Stimulated activated CD4-positive, alpha-beta T cell treated with anti-CD3 and anti-CD28 coated beads, Interleukin-1b, Interleukin-23, amount 100 ng/mL, for 1 hour (primary cell): ENCODE results near the gene KCNK17.

Experiments
- DNase-seq, 2 donors: peaks; one replicate each; pipeline ENCODE4 v3.0.0-alpha.2; 2020; ENCODE audit warnings: low read depth in 2 of 2

The KCNK17 gene

DNA sequence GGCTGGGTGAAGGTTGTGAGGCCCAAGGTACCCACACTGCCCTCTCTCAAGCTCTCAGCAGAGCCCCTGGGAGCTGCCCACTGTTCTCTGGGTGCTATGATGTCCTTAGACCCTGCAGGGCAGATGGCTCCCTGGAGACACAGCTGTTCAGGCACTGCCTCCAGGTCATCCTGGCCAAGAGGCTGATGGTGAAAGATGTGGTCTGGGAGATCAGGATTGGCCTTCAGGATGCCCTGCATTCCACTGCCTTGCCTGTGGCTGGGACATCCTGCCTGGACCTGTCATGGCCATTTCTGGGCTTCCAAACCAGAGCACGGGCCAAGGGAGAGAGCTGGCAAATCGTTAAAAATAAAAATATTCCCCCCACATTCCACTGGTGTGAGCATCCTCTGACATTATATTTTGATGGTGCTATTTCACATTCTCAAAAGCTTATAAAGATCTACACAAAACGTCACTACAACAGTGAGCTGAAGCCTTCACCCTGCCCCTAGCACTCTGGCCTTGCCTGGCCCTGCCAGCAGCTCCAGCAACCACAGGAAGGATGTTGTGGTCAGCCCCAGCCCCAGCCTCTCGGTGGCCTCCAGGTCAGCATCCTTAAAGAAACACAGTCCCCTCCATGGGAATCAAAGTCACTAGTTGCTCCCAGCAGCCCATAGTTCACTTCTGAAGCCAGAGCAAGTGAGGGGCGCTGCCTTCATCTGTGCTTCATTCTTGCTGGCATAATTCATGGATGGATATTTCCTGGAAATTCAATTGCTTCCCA lies 21.7 kb upstream of the KCNK17 start:
- DNase-seq = no peak

DNA sequence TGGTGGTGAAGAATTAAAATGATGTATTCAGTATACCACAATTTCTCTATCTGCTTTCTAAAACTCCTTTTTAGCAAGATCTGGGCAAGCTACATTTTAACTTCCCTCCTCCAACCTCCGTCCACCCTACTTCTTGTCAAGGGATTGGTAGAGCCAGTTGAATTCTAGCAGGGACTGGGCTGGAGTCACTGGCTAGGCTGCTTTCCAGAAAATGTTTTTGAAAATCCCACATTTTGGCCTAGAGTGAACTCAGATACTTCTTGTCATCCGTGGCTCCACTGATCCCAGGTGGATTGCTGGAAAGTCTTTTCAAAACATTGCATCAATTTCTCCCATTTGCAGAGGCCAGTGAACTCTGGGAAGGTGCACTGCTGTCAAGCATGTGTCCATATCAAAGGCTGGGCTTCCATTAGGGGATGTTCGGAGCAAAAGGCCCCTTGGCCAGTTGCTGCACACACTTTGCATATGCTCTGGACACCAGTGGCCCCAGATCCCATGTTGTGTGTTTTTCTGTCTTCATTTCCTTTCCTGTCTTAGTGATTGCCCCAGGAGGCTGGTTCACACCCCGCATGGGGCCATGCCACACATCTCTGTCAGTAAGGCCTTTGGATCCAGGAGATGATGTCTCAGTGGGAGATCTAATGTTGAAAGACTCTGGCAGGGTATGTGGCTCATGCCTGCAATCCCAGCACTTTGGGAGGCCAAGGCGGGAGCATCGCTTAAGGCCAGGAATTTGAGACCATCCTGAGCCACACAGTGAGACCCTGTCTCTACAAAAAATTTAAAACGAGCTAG lies 19.6 kb upstream of the KCNK17 start:
- no peak for DNase-seq

DNA sequence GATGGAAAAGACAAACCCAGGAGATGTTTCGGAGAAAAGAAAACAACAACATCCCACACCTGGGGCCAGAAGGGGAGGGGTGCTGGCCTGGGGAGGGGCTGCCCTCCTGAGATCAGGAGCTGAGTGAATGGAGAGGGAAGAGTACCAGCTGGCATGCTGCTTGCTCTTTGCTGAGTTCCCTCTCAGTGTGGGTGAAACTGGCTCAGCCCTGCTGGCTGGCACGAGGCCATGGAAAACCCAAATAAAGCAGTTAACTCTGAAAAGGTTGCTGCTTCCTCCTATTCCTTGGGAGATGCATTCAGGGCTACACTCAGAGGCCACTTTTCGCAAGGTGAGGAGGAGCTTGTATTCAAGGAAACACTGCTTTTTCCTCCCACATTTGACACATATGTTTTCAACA lies 16.3 kb upstream of the KCNK17 start:
- no peak for DNase-seq

DNA sequence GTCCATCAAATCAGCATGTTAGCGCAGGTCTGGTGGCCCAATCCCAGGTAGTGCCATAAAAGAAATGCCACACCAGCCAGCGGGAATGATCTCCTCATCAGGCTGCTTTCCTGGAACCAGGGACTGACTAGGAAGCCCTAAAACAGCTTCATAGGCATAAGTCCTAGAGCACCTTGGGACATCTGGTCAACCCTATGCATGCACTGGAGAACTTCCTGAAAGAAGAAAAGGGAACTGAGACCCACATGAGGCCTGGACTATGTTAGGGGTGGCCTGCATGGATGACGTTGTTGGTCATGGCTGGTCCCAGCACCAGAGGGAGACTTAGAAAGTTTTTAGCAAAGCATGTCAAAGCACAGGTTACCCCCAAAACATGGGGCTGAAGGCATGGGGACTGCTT lies 15.8 kb upstream of the KCNK17 start:
- DNase-seq = no peak

DNA sequence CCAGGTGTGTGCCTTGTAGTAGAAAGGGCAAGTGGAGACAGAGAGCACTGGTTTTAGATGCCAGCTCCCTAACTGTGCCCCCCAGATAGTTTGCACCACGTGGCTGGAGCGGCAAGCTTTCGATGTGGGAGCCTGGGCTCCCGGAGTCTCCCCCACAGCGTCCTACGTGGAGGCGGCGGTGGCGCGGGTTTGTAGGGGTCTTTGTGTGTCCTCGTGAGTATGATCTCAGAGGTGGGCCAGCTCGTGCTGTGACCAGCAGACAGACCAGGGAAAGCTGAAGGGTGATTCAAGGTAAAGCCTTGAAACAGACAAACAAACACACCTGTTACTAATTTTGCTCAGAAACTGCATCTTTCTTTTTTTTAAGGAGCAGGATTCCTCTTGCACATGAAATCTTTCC lies 13.8 kb upstream of the KCNK17 start:
- no peak for DNase-seq

DNA sequence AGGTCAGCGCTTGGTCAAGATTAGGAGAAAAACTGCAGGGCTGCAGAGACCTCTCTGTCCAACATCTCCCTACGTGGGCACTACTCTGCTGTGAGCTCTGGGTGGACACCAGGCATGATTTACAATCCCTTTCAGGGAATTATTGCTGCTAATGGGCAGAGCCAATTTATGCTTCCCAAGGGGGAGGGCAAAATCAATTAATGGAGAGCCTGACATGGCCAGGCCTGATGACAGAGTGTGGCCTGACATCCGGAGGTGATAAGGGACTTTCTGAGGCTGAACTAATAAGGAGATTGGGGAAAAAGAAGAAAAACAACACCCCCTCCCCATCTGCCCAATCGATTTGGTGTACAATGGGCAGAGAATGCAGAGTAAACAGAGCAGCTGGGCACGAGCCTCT lies 13.3 kb upstream of the KCNK17 start:
- no peak for DNase-seq

DNA sequence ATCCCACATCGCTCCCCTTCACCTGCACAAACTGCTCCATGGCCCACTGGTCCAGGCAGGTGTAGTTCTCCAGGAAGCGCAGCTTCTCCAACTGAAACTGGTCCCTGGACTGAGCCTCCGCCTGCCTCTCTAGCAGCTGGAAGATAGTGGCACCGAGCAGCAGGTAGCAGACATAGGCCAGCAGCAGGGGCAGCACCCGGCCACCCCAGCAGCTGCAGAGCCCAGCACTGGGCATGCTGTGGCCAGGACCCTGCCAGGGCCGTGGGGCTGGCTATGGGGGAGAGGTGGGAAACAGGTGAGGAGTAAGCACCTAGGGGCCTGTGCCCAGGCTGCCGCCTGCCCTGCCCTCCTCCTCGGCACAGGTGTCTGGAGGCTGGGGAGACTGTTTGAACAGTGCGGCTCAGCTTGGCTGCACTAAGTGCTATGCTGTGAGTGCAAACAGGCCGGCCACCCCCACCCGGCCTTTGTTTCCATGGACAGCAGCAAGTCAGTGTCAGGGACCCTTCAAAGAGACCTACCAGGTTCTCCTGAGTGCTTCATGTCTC lies 8.2 kb upstream of the KCNK17 start, which contains the start of gene KCNK16:
KCNK16 (minus strand) TSS at position 397 of the 545 bp plus-strand sequence; CDS start at position 235, 162 bp downstream.
- DNase-seq = no peak

DNA sequence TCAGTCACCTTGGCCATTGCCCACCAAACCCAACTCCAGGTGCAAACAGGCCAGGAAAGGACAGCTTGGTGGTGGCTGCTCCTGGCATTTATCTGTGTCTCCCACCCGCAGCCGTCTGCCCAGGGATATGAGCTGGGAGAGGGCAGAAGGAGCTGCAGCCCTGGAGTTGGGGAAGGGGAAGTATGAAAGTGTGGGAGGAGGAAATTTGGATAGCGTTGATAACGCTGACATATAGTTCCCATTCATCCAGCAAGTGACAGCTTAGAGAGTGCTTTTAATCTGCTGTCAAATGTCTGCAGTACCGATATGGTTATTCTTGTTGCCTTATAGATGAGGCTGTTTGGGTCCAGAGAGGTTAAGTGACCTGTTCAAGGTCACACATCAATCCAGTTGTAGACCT lies 7.5 kb upstream of the KCNK17 start:
- no peak for DNase-seq

DNA sequence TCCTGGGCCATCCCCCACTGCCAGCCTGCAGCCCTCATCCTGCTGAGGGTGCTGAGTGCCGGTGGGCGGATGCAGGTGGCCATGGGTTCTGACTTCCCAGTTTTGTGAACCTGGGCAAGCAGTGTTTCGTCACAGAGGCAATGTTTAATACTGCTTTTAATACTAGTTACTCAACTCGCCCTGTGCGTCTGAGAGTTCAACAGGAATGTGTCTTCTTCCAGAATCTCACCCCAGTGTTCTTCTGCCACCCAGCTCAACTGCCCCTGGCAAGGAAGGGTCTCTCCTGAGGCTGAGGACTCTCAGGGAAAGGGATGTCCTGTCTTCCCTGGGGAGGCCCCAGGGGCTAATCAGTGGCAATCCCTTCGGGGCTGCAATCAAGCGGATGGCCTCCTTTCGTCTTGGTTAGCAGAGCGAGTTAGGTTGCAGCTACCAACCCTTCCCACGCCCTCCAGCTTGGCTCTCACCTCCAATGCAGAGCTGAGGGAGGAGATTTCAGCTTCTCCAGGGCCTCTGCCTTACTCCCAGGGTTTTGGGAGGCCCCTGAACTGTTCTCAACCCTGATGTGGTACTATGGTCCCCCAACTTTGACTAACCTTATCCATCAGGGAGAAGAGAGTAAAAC lies 6.3 kb upstream of the KCNK17 start:
- no peak for DNase-seq

DNA sequence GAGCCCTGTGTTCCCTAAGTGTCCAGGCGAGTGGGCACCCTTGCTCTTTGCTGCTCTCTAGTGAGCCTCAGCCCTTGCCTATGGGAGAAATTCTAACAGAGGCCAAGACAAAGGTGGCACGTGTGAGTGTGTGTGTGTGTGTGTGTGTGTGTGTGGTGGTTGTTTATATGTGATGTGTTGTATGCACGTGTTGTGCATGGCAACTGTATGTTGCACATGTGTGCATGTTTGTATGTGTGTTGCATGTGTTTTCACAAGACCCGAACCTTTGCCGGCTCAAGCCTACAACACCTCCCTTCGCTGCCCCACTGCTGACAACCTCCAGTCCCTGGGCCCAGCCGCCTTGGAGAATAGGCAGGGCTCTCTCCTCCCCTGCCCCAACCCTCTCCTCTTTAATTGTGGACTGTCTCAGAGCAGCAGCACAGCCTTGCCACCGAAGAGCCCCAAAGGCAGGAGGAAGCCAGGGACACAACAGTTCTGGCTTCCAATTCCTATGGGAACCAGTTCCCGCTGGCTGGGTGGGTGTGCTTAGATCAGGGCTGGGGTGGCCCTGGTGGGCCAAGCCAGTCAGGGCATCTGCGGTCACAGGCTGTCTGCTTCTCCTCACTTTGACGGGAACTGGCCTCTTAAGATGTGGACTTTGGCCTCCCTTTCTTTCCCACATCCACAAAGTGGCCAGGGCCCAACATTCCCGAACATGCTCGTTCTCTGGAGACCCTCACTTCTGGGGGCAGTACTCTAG lies 5.6 kb upstream of the KCNK17 start:
- no peak for DNase-seq

DNA sequence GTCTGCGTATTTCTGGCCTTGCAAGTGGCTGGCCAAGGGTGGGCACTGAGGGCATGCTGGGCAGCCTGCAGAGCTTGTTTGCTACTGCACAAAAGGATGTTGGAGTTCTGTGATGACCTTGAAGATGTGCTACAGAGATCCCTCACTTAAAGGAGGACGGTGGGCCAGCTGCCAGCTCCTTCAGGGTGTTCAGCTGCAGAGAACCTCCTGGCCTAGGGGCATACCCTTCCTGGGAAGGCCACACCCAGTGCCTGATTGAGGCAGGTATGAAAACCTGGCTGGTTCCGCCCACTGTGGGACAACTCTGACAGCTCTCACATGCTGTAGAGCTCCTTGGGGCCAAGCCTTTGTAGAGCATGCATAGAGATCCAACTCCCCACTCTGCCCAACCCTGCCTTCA lies 3.0 kb upstream of the KCNK17 start:
- no peak for DNase-seq

DNA sequence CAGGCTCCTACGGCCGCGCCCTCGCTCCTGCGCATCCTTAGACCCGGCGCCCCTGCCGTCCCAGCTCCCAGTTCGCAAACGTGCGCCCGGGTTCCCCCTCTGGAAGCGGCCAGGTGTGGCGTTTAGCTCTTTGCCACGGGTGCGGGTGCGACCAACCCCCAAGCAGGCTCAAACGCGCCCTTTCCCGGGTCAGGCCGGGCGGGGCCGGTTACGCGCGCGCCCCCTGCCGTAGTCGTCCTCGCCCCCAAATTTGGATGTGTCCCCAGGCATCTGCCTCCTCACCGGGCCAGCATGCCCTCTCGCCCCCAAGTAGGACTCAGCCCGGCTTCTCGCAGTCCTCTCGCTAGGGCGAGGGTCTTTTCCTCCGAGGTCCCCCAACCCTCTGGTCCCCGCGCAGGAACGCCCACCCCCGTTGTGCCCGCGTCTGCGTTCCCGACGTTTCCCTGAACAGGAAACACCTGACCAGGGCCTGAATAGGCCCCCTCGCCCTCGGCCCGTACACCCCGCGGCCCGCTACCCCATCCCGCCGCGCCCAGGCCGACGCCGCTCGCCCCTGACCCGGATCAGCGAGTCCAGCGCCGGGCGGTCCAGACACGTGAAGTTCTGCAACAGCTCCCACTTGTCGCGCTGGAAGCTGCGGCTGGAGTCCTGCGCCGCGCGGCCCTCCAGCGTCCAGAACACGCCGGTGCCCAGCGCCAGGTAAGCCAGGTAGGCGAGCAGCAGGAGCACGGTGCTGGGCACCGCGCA lies 520 bp downstream of the KCNK17 start:
- no peak for DNase-seq

DNA sequence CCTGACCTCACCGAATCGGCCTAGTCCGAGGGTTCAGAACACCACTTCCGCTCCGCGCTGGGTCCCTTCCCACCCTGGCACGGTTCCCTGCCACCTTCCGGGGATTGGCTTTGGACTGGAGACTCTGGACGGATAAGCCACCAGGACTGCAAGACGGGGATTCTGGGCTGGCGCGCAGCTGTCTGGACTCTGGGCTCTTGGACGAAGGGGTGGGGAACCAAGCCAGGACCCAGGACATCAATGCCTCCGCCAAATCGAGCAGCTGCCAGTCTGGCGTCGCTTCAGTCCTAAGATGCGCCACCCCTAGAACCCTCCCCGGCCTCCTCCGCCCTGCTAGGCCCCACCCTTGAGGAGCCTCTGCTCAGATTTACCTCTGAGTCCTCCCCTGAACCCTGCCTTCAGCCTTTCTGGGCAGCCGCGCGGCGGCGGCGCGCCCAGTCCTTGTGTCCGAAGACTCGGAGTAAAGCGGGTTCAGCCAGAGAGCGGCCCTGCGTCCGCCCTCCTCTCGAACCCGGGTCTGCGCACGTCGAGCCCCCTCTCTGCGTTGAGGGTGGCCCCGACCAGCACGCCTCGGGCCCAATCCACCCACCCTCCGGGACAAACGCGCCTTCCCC lies 1.2 kb downstream of the KCNK17 start:
- no peak for DNase-seq

DNA sequence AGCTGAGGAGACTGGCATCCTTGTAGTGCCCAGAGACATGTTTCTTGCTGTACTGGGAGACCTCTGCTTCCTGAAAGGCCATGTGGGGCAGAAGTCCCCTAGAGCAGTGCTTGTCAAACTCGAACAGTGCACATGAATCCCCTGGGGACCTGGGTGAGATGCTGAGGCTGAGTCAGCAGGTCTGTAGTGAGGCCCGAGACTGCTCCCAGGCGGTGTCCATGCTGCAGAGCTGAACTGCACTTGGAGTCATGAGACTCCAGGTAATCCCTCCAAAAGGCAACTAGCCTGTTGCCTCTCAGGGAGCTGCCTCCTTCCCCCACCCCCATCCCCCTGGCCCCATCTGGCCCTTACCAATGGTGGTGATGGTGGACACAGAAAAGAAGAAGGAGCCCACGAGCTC lies 3.7 kb downstream of the KCNK17 start:
- no peak for DNase-seq

DNA sequence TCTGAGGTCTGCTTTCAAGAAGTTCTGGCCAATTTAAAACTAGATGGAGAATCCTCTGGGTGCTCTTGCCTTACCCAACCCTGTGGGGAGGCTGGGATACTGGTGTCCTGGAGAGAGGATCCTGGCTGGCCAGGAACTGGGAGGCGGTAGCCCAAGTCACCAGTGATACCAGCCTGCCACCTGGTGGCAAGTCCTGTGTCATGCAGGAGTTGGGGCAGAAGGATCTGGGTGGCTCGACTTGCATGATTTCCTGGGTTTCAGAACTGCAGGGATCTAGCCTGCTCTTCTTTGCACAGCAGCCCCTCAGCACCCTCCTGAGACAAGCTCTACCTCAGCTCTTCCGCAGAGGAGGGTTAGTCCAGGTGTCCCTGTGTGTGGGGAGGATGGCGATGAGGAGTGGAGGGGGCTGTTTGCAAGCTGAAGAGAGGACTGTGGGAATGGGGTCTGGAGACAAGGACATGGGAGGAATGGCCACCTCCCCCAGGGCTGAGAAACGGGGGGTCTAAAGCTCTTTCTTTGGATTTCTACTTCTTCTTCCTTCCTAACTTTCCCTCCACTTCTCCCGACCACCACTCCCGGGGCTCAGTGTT lies 4.2 kb downstream of the KCNK17 start:
- peak in 1 of 2 donors; percentile 21 for DNase-seq

DNA sequence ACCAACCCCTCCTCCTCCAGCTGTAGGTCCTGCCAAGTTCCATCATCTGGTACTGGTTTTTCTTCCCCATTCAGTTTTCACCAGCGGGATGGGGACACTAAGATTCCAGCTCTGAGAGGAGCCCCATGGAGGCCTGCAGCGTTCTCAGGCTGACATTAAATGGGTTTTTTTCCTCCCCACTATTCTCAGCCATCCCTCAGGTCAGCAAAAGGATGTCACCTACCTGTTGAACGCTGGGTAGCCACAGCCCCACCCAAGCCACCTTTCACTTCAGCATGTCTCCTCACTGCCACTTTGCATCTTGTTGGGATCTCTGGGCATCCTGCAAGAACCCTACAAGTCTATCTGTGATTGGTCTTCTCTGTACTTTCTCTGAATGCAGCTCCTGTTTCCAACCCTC lies 6.8 kb downstream of the KCNK17 start:
- DNase-seq = no peak

DNA sequence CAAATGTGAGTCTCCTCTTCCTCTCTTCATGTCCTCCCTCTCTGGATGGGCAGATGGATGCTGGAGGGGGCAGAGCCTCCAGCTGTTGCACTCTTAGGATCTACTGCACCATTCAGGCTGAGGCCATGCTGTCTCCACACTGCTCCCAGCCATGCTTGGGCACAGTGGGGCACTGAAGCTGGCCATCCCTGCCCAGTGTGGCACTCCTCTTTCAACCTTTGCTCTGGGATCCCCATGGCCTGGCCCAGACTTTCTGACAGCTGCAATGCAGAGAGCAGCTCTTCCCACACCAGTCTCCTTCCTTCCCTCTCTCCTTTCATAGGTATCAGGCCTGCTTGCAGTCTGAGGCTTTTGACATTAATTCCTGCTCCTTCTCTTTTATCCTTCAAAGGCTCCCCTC lies 9.3 kb downstream of the KCNK17 start:
- no peak for DNase-seq

DNA sequence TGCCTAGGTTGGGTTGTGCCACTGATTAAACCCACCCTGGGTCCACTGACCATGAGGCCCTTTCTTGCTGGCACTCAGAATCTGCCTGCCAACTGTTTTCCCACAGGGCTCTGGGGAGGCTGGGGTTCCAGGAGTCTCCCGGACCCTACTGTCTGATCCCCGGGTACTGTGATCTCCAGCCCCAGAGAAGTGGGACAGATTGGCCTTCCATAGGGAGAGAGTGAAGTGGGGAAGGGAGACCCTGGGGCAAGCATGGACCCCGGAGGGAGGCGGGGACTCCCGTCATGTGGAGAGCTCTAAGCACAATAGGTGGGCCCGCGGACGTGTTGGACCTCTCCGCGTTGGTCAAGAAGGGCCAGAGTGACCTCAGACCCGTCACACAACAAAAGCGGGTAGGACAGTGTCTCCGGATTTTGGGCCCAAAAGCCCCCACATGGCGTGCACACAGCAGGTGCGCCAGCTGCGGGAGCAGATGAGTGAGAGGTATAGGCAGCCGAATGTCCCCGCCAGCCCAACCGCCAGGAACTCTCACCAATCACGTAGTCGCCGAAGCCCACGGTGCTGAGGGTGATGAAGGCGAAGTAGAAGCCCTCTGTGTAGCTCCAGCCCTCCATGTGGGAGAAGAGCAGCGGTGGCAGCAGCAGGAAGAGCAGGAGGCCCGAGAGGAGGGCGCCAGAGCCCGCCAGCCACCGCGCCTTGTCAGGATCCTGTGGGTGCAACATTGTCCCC lies 10.6 kb downstream of the KCNK17 start:
- DNase-seq = no peak

DNA sequence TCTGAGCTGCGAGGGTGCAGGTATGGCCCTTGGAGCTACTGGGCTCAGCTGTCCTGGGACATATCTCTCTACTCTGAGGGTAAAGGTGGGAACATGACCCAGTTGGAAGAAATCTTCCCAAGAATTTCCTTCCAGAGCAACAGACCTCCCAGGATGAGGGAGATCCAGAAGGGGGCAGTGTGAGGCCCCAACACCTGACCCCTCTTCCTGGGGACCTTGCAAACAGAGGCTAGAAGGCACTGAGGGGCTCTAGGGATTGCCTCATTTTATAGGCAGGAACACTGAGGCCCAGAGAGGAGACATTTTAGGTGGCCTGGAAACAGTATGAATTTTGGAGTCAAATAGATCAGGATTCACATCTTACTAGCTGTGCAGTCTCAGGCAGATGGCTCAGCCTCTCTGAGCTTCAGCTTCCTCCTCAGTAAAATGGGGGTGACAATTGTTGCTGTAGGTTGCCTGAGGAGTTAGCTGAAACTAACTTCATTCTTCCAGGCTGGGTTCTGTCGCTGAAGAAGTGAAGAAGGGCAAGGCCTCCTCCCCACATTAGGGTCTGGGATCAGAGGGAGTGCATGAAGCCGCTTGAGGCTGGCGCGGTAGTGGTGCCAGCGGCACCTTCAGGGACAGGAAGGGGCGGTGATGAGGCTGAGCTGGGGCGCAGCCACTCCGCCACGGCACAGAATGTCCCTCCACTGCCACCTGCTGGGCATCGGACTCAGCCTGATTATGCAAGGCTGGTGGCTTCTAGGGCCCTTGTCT lies 11.4 kb downstream of the KCNK17 start:
- peak; percentile 64 to 84 for DNase-seq
